H1 (cell line): ENCODE measurements around the gene REM2. TPM values are rescaled to one million over a fixed set of nuclear protein-coding genes. Genes with fewer than 3 reads are reported as not detected.

Source experiments
- ASH2L ChIP-seq: fragments of 200-600, 300-600 bp; sonication (generic); IDR thresholded peaks from one replicate; pipeline ENCODE4 v1.7.1; 2017; ENCODE audit warnings: low read length
- ATF2 ChIP-seq: IDR thresholded peaks from 2 replicates; pipeline ENCODE4 v1.6.1; 2012; ENCODE audit warnings: low read length, inconsistent platforms
- CEBPB ChIP-seq: IDR thresholded peaks from 2 replicates; pipeline ENCODE4 v1.6.1; 2012; ENCODE audit warnings: low read depth, low read length
- GABPA ChIP-seq: IDR thresholded peaks from 2 replicates; pipeline ENCODE4 v1.6.1; 2011; ENCODE audit warnings: mild to moderate bottlenecking, low read length, moderate library complexity, borderline replicate concordance; ENCODE audit not compliant: insufficient read depth
- MAFK ChIP-seq: IDR thresholded peaks from 2 replicates; pipeline ENCODE4 v1.6.1; 2012; ENCODE audit warnings: low read depth, mild to moderate bottlenecking, improper control_type of control experiment, low read length
- POLR2AphosphoS5 ChIP-seq: IDR thresholded peaks from 2 replicates; pipeline ENCODE4 v1.6.1; 2011; ENCODE audit warnings: low read depth, low read length
- RAD21 ChIP-seq, 2 experiments: IDR thresholded peaks in 1 of 2; conservative IDR thresholded peaks in 1 of 2; 2 replicates each; pipeline ENCODE4 v1.6.1; 2011; ENCODE audit warnings: low read depth in 2 of 2, low read length in 2 of 2, improper control_type of control experiment in 1 of 2, inconsistent platforms in 1 of 2, mild to moderate bottlenecking in 1 of 2, moderate library complexity in 1 of 2
- RNF2 ChIP-seq: fragments of 200-900, 300-1000 bp; sonication (generic); IDR thresholded peaks from 2 replicates; pipeline ENCODE4 v1.7.1; 2016; ENCODE audit warnings: borderline replicate concordance, low read depth, mild to moderate bottlenecking, antibody characterized with exemption, low read length; ENCODE audit not compliant: poor library complexity, severe bottlenecking; ENCODE audit errors: missing control alignments
- USF2 ChIP-seq: IDR thresholded peaks from 2 replicates; pipeline ENCODE4 v1.6.1; 2011; ENCODE audit warnings: low read length, improper control_type of control experiment
- polyA plus RNA-seq, 7 experiments: library from polyadenylated mRNA; depleted of rRNA in 3 of 7; stranded (reverse) in 5 of 7; unstranded in 2 of 7; fragments of >200 nt in 5 of 7; fragments of 200-250 nt in 2 of 7; gene quantifications; 1 replicate in 5 of 7; 2 replicates in 1 of 7; 4 replicates in 1 of 7; pipeline versions ENCODE4 v1.2.1 to v1.2.3, GENCODE V29; 2011 to 2013; ENCODE audit warnings: missing spikeins in 2 of 7, mixed read lengths in 2 of 7
- total RNA-seq: library from RNA; stranded (reverse); fragmentation: NEBNext Ultra II Directional; extraction: Animal tissue kit (Norgen Biotek cat#: 25700); gene quantifications from 2 replicates; pipeline ENCODE4 v1.2.1, GENCODE V29; 2021

REM2 gene
- total and polyA plus RNA-seq, 2 of the 8 experiments (the other 6 are each of a cell fraction or from before 2014, with no cell fraction given): 1.00 to 1.1 TPM

- TF ChIP-seq USF2: no peak
- no peak for TF ChIP-seq CEBPB
- no peak for TF ChIP-seq POLR2AphosphoS5
- no peak for TF ChIP-seq MAFK
- no peak for TF ChIP-seq ASH2L
- TF ChIP-seq RAD21 (IDR thresholded peaks at IDR 0.05 in 1 of 2, conservative IDR thresholded peaks at IDR 0.05 in 1 of 2; ENCODE audit: low read depth in 2 of 2, low read length in 2 of 2): no peak
- TF ChIP-seq RNF2: no peak
- no peak for TF ChIP-seq ATF2
- no peak for TF ChIP-seq GABPA
These were observed 18.8 kb downstream of the REM2 start (continued) for GRCh38 chr14:22901799-22902198.
